Activated CD8-positive, alpha-beta memory T cell treated with anti-CD3 and anti-CD28 coated beads for 4 hours (primary cell): Measurements from ENCODE around the gene TMEM263.

Experiments used
- DNase-seq, 2 donors: peaks; one replicate each; pipeline ENCODE4 v3.0.0-alpha.2; 2020; ENCODE audit warnings: low read depth in 2 of 2

The TMEM263 gene

DNA sequence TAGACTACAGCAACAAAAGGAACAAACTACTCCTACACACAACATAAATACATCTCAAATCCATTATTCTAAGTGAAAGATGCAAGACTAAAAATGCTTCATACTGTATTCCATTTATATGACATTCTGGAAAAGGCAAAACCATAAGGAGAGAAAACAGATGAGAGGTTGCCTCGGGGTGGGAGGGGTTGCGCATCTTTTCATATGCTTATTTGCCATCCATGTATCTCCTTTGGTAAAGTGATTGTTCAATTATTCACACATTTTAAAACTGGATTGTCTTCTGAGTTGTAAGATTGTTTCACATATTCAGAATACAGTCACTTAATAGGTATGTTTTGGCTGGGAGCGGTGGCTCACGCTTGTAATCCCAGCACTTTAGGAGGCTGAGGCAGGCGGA is 5.1 kb upstream of the TMEM263 start:
- DNase-seq, result no peak

DNA sequence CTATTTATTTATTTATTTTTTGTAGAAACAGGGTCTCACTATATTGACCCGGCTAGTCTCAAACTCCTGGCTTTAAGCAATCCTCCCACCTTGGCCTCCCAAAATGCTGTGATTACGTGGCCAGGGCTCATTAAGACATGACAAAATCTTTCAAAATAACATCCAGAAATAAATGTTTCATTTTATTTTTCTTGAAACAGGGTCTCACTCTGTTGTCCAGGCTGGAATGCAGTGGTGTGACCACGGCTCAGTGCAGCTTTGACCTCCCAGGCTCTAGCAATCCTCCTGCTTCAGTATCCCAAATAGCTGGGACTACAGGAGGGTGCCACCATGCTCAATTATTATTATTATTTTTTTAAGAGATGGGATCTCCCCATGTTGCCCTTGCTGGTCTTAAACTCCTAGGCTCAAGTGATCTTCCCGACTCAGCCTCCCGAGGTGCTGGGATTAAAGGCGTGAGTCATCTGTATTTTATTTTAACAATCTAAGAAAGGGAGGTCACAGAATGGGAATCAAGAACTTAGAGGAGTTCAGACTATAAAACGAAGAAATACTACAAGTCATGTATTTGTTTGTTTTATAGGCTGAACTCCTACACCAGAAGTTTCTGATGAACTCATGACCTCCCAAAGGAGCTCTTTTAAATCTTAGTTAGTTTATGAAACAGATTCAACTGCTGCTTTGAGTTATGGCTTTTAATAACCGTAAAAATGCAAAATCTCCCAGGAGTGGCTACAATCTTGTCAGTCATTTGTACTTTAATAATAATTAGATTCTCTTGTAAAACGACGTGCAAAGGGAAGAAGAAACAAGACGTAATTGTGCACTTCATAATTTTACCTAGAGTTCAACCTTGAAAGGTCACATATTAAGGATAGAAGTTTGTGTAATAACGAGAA is 2.1 kb upstream of the TMEM263 start:
- DNase-seq, result no peak

DNA sequence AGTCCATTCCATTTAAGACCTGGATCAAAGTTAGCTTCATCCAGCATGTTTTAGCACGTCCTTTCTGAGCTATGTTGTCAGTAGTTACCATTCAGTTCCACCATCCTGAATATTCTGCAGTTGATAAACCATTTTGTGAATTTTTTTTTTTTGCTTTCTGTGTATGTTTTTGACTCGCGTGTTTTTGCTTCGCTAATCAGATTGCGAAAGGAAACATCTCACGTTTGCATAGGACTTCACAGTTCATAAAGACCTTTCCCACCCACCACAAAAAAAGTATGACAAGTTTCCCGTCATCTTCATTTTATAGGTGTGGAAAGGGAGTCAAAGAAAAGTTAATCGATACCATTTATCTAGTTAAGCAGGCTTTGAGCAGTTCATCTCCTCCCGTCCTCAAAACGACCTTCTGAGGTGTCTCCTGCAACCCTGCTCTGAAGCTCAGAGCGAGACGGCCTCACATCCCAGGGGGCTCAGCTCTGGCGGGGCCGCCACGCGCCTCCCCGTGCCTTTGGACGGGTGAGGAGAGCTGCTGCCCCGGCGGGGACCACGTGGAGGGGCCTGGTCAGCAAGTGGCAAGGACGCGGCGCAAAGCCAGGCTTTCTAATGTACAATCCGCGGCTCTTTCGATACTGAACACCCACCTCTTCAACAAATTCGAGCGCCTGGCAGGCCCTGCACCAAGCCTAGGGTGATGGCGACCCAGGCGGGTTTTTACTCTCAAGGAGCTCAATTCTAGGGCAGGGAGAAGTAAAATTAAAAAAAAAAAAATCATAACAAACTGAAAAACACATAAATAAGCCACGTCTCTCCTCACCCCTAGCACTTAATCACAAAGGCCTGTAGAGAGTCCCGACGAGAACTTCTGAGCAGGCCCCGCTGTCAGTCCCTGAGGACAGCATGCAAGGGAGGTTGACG is 988 bp upstream of the TMEM263 start:
- DNase-seq, result no peak

DNA sequence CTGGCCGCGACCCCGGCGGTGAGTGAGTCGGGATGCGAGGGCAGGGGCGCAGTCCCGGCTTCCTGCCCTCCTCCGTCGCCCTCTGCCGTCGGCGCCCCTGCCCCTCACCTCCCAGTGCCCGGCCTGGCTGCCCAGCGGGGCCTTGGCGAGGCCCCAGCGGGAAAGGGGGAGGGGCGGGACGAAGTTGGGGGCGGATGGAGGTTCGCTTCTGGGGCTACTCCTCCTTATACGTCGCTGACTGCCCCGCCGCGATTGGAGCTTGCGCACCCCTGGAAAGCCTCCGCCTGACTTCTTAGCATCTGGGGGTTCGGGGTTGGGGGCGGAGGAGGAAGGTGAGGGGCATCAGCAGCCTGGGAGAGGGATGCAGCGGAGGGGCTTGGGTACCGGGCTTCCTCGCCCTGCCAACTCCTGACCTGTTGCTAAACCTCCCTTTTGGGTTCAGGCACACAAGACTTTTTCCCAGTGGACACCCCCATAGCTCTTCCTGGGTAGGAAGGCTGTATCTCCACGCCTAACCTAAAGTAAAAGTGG is 406 bp downstream of the TMEM263 start:
- DNase-seq, result no peak

DNA sequence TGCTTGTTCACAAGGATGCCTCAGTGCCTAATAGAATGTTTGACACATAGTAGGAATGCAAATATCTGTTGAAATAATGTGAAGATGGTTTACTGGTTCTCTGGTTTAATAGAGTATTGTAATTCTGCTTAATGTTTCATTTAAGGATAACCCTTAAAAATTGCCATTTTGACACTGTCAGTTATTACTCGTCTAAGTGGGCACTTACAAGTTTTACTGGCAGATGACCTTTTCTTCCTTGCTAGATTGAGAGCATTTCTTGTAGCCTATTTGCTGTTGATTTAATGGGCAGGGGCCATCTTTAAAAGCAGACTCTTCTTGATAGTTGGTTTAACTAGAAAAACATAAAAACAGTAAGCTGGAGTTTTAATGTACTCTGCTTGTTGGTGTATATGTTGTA is 1.9 kb downstream of the TMEM263 start:
- DNase-seq, result no peak

DNA sequence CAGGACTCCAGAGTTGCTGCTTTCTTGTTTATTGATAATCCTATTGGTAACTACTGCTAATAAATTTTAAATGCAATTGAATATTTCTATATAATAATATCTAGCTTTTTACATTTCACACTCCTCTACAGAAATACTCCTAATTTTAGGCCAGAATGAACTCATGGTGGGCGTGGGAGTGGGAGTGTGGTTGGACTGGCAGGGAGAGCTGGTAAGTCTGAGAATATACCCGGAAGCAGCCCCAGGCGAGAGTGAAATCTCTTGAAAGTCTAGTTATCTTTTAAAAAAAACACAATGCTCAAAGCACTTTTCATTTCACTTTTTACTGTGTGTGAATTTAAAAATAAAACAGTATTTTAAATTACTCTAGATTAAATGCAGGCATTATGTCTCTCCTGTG is 4.7 kb downstream of the TMEM263 start:
- no peak for DNase-seq

DNA sequence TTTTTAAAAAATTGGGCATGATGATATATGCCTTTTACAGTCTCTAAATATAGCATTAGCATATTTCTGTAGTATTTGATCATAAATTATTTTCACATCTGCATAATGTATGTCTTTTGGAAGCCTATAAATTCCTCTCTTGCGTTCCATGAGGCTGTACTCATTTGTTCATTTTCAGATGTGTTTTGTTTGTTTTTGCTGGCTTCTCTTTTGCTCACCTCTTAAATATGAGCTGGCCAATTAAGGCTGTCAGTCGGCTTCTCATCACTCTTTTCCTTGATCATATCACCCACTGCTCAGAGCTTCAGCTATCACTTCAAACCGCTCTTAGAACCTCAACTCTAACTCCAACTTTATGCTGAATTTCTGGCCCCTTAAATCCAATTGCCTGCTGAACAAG is 6.6 kb downstream of the TMEM263 start:
- DNase-seq, result no peak

DNA sequence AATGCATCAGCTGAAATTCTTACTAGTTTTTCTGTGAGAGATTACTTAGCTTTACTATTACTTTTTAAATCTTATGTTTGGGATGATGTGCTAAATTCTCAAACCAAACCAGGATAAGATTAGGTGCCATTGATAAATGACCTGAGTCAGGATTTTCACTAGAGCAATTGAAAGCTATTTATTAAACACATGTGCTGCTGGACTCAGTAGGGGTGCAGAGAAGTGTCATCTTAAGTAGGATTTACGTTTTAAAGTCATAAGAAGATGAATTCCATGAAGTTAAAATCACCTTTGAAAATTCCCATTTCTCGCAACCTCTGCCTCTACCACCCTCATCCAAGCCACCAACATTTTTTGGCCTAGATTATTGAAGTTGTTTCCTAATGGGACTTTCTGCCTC is 8.8 kb downstream of the TMEM263 start:
- no peak for DNase-seq

DNA sequence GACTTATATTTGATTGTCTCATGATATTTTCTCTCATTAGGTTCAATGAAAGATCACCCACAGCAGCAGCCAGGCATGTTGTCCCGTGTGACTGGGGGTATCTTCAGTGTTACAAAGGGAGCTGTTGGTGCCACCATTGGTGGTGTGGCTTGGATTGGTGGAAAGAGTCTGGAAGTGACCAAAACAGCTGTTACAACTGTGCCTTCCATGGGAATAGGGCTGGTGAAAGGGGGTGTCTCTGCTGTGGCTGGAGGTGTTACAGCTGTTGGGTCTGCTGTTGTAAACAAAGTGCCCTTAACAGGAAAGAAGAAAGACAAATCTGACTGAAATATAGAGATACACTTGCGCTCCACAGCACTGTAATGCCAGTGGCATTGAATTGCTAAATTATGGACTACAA is 15.4 kb downstream of the TMEM263 start:
- DNase-seq, result no peak

DNA sequence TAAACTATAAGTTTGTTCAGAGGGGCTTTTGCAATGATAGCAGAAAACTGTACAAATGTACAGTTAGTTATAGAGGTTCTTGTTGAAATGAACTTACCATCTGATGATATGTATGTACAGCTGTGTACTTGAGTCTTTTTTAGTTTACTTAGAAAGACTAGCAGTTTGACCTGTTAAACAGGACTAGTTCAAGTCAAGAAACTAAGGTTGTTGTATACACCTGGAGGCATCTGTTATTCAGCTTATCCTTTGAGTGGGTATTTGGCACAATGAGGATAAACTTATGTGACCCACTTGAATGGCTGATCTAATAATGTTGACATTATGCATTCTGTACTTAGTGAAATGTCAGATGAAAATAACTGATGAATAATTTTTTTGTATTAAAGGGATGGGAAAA is 17.8 kb downstream of the TMEM263 start:
- no peak for DNase-seq

DNA sequence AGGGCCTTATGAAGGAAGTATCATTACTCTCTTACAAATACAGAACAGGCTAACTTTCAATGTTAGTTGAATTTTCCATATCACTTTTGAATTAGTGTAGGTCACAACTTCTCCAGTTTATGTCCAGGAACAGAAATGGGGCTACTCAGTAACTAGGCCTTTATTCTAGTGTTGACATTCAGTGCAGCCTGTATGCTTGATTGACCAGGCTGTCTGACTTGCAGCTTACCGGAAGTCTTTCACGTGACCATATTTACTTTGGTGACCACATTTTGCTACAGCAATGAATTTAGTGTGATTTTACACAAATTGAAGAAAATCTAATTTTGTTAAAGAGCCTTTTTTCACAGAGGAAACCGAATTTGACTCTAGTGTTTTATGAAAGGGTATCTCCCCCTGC is 18.8 kb downstream of the TMEM263 start:
- no peak for DNase-seq

DNA sequence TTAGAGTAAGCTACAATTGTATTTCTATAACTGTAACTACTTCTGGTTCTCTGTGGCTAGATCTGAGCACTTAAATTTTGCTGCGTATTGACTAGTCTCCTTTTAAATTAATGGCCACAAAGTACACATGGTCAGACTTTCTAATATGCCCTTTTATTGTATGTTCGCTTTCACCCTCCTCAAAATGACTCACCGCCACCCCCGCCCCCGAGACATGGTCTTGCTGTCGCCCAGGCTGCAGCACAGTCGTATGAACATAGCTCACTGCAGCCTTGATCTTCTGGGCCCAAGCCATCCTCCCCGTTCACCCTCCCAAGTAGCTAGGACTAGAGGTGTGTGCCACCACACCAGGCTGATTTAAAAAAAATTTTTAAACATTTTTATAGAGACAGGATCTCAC is 19.4 kb downstream of the TMEM263 start:
- no peak for DNase-seq

DNA sequence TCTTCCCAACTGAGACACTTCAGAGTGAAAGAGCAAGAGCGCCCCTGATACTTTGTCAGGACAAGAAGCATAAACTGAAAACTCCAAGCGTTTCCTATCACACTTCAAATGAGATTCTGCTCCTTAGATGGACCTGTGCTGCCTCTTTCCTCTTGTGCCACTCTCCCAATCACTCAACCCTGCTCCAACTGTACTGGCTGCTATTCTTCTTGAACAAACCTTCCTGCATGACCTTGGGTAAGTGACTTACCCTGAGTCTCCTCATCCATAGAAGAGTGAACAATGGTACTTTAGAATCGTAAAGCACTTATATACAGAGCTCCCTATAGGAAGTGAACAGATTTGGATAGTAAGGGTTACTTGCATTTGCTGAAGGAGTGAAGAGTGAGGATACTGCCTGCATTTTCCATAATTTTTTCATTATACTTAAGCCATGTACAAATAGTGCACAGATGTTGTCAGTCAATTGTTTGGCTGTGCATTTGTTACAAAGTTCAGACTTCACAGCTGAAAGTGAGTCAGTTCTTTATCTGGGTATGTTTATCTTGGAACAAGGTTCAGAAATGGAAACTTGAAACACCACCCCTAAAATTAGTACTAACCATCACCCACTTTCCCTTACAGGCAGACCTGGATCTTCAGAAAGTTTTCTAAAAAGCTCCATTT is 20.4 kb downstream of the TMEM263 start:
- DNase-seq, result no peak

DNA sequence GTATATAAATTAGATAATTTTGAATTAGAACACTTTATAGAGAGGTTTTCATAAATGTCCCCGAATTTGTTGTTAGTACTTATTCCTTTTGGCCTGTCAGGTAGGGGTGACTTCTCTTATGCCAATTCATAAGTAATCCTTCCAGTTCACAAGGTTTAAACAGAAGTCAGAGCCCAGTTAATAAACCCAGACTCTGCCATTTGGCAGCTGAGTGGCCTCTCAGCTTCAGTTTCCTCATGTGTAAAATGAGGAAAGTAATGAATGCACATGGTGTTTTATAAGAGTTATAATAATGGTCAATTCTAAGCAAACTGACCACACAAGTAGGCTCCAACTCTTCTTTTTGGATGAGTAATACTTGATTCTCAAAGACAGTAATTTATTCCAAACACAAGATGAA is 21.0 kb downstream of the TMEM263 start:
- DNase-seq, result no peak

DNA sequence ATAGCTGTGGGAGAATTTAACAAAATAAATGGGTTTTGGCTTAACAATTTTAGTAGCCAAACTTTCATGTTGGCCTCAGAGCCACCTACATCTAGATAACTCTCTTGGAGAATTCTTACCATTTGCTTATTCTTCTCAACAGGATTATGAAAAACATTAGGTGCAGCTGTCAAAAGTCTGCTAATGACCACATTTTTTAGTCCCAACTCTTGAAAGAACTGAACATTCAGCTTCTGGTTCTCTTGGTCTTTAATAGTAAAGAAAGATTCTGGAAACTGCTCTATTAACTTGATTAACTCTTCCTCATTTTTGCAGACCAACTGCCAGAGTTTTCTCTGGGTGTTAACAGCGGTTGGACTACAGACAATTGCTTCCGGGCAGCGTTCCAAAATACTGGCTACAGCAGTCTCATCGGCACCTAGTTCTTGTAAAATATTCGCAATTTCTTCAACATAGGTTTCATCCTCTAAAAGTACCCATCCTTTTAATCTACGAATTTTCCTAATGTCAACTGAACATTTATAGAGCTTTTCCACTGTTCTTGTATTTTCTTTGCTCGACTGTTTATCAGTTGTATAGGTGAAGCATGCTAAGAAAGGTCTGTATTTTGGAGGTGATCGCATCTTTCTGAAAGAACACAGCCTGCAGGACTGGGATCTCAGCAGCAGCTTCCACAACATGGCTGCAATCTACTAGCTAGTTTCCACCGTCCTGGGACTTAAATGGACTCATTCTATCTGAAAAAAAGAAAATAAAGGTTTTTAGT is 22.5 kb downstream of the TMEM263 start:
- DNase-seq, result no peak

DNA sequence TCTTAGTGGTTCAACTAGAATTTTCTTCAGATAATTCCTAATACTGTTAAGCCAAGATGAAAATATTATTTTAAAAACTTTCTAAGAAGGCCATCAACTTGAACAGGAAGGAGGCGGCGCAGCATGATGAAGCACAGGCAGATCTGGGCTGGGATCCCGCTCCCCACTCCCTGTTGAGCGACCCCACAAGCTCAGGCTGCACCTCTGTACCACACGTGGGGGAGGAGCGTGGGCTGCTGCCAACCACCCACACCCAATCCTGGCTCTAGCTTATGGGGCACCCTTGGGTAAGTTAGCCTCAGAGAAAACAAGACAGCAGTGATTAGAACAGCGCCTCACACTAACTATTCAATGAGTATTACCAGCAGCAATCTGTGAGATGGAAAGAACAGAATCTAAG is 25.2 kb downstream of the TMEM263 start:
- no peak for DNase-seq

DNA sequence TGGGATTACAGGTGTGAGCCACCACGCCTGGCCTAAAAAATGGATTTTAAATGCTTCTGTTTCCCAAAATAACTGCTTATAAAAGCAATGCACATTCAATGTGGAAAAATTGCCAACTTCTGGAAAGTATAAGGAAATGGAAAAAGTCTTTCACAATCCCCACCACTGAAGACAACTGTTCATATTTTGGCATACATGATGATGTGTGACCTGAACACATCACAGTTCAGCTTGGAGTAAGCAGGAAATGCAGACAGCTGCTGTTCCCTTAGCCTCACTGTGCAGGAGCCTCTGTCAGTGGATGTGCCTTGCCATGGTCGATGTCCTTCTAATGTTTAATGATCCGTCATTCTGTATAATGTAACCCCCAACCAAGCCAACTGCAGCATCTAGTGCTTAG is 26.1 kb downstream of the TMEM263 start:
- DNase-seq, result no peak

DNA sequence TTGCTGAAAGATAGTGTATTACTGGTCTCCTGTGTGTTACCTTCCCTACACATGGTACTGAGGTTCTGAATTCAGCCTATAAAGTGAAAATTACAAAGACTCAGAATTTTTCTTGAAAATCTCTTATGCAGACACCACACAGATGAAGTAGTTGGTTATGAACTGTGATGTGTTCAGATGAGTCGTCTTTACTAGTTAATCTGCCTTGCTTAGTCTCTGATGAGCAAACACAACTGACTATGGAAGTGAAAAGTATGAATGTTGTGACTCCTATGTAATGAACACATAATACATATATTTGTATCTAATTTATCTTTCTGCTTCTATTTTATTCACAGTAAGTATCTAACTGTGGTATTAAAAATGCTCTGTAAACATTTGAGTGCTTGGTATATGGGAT is 26.5 kb downstream of the TMEM263 start:
- no peak for DNase-seq

DNA sequence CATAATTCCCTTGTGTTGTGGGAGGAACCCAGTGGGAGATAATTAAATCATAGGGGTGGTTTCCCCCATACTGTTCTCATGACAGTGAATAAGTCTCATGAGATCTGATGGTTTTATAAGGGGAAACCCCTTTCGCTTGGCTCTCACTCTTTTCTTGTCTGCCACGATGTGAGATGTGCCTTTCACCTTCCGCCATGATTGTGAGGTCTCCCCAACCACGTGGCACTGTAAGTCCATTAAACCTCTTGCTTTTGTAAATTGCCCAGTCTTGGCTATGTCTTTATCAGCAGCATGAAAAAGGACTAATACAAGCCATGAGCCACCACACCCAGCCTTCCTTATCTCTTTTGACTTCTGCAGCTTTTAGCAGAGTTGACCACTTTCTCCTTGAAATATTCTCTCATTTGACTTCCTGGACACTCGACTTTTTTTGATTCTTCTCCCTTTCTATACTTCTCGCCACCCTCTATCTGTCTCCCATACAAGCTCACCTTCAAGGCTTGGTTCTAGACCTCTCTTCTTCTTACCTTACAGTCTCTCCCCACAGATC is 29.0 kb downstream of the TMEM263 start:
- no peak for DNase-seq

DNA sequence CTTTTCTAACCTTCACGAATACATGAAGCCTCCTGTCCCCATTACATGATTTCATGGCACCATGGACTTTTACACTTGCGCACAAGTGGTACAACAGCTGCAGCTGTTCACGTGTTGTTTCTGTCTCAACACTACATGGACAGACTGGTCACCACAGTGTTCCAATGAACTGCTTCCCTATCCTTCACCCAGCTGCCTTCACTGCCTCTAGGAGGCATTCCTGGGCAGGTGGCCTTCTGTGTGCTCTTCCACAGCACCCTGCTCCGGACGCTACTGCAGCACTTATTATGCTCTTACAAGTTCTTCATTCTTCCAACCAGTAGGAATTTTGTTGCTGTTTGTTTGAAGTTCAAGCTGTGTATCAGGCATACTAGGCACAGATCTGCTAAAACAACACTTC is 29.8 kb downstream of the TMEM263 start:
- DNase-seq, result no peak

DNA sequence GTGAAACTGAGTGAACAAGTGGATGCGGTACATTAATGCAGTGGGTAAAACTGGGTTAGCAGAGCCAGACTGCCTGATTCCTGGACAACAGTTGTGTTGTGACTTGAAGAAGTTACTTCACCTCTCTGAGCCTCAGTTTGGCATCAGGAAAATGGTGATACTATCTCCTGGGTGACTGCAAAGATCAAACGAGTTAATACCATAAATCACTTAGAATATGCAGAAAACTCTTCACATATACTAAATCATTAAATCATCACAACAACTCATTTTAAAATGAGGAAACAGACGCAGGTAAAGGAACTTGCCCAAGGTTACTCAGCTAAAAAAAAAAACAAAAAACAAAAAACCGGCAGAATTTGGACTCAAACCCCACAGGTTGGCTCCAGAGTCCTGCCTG is 30.4 kb downstream of the TMEM263 start:
- no peak for DNase-seq
